PC-3 (cell line): ENCODE results near the gene MAP2K2. TPM values are rescaled to one million over a fixed set of nuclear protein-coding genes. Genes with fewer than 3 reads are reported as not detected.

ENCODE experiments used
- ATAC-seq: fragments of 200-7000 bp; cut with Tn5 transposase; 2 replicates; pipeline ENCODE4 v1.9.1; 2020; ENCODE audit warnings: mild to moderate bottlenecking, moderate library complexity
- Bru-seq: library from RNA; stranded (reverse); fragments of 400-500 nt; gene quantifications from one replicate; lab custom pipeline; 2021; lab: Mats Ljungman, UMichigan
- BruChase-seq, 2 experiments: library from RNA; stranded (reverse); fragments of 400-500 nt; gene quantifications; one replicate each; lab custom pipeline; 2021; lab: Mats Ljungman, UMichigan
- BruUV-seq: library from RNA; stranded (reverse); fragments of 400-500 nt; replicated peaks from 2 replicates; lab custom pipeline; 2021; lab: Mats Ljungman, UMichigan
- CTCF ChIA-PET: fragments of 300-600 bp; sonication (Branson Sonifier 250); formaldehyde crosslinking; loops from one replicate; lab custom pipeline; 2022; ENCODE audit warnings: antibody characterized with exemption; lab: Charles Lee
- POLR2A ChIA-PET: fragments of 300-600 bp; sonication (Branson Sonifier 250); formaldehyde crosslinking; loops from one replicate; lab custom pipeline; 2022; ENCODE audit warnings: antibody characterized with exemption; ENCODE audit not compliant: unreplicated experiment; lab: Charles Lee
- DNase-seq: peaks from one replicate; pipeline ENCODE4 v3.0.0-alpha.2; 2015
- H2AFZ ChIP-seq: fragments of 300-600 bp; sonication (generic); 2 replicates; pipeline ENCODE4 v1.6.0; 2016; ENCODE audit warnings: antibody characterized with exemption, low read length
- H3F3A ChIP-seq: fragments of 300-600 bp; sonication (generic); one replicate; pipeline ENCODE4 v1.6.0; 2017; ENCODE audit warnings: antibody characterized with exemption, low read length, control low read depth, mild to moderate bottlenecking; ENCODE audit not compliant: unreplicated experiment
- H3K27ac ChIP-seq: fragments of 300-600 bp; sonication (generic); 2 replicates; pipeline ENCODE4 v1.5.1; 2016; ENCODE audit warnings: mild to moderate bottlenecking, low read length
- H3K27me3 ChIP-seq: fragments of 300-600 bp; sonication (generic); 2 replicates; pipeline ENCODE4 v1.6.1; 2016; ENCODE audit warnings: low read length, mixed read lengths
- H3K36me3 ChIP-seq: fragments of 300-600 bp; sonication (generic); 2 replicates; pipeline ENCODE4 v1.6.1; 2016; ENCODE audit warnings: low read depth, mixed run types, low read length, mixed read lengths
- H3K4me1 ChIP-seq: fragments of 300-600 bp; sonication (generic); 2 replicates; pipeline ENCODE4 v1.5.1; 2016; ENCODE audit warnings: low read length; ENCODE audit not compliant: insufficient read depth
- H3K4me2 ChIP-seq: fragments of 300-600 bp; sonication (generic); 2 replicates; pipeline ENCODE4 v1.6.0; 2016; ENCODE audit warnings: low read length
- H3K4me3 ChIP-seq: fragments of 300-600 bp; sonication (generic); 2 replicates; pipeline ENCODE4 v1.5.1; 2016; ENCODE audit warnings: mild to moderate bottlenecking, low read length, mixed read lengths
- H3K79me2 ChIP-seq: fragments of 300-600 bp; sonication (generic); 2 replicates; pipeline ENCODE4 v1.6.1; 2017; ENCODE audit warnings: low read length, mixed read lengths
- H3K9ac ChIP-seq: fragments of 300-600 bp; sonication (generic); 2 replicates; pipeline ENCODE4 v1.6.0; 2016; ENCODE audit warnings: mild to moderate bottlenecking, low read length
- H3K9me2 ChIP-seq: fragments of 300-600 bp; sonication (generic); replicated peaks from 2 replicates; pipeline ENCODE4 v1.6.1; 2016; ENCODE audit warnings: mixed run types, low read length, mixed read lengths
- H3K9me3 ChIP-seq: fragments of 300-600 bp; sonication (generic); 2 replicates; pipeline ENCODE4 v1.6.1; 2016; ENCODE audit warnings: low read length, mixed read lengths
- H4K20me1 ChIP-seq: fragments of 300-600 bp; sonication (generic); 2 replicates; pipeline ENCODE4 v1.6.1; 2016; ENCODE audit warnings: low read length, mixed read lengths
- CTCF ChIP-seq: fragments of 300-600 bp; sonication (generic); conservative IDR thresholded peaks from 2 replicates; pipeline ENCODE4 v1.5.1; 2017; ENCODE audit warnings: antibody characterized with exemption, low read depth, mild to moderate bottlenecking, low read length
- EZH2 ChIP-seq: fragments of 300-600 bp; sonication (generic); IDR thresholded peaks from one replicate; pipeline ENCODE4 v1.6.1; 2017; ENCODE audit warnings: antibody characterized with exemption, mild to moderate bottlenecking, low read length; ENCODE audit not compliant: unreplicated experiment
- EZH2phosphoT487 ChIP-seq: fragments of 300-600 bp; sonication (generic); IDR thresholded peaks from 2 replicates; pipeline ENCODE4 v1.6.1; 2018; ENCODE audit warnings: mild to moderate bottlenecking, antibody characterized with exemption, low read length, borderline replicate concordance
- intact Hi-C: fragments of 100-400 bp; cut with micrococcal nuclease; formaldehyde crosslinking; loops from 2 replicates; pipeline ENCODE4 v1.9.0; 2023
- long read RNA-seq: library from polyadenylated mRNA; unstranded; transcript quantifications from one replicate; pipeline ENCODE4 v2.0.0, GENCODE V29; 2021; ENCODE audit not compliant: unreplicated experiment
- total RNA-seq: library from RNA; depleted of rRNA; stranded (reverse); fragments of >200 nt; gene quantifications from 2 replicates; pipeline ENCODE4 v1.2.3, GENCODE V29; 2014; rRNA removed

MAP2K2 gene
- total RNA-seq (229 and 360 TPM in 2 replicates), Bru-seq, nascent RNA (percentile 67 among the genes with signal in this experiment), BruChase-seq, experiment 1, labeled RNA remaining after a 6-hour chase (percentile 81 among the genes with signal in this experiment), BruChase-seq, experiment 2, labeled RNA remaining after a 2-hour chase (percentile 75 among the genes with signal in this experiment)
- long read RNA-seq, transcript MAP2K2-201 (11 exons, 1,734 nt): major isoform, 242 of 441 reads
- long read RNA-seq, partial matches to known transcripts: 58 of 441 reads
- long read RNA-seq, other reads (novel, unspliced or antisense): 140 of 441 reads

- DNase-seq: peak; percentile 87
- no peak for TF ChIP-seq EZH2
- no peak for TF ChIP-seq EZH2phosphoT487
These were observed at the start of gene MAP2K2 for GRCh38 chr19:4123615-4124568. MAP2K2 (minus strand) TSS chr19:4124122; CDS start chr19:4123875, 247 bp downstream.

GRCh38 chr19:4172861-4173473 lies 49.0 kb upstream of the MAP2K2 start:
- POLR2A ChIA-PET: interaction anchor here (0.7 kb wide), 1 partner anchor 15 kb away, joined by 5 read pairs; no protein-coding TSS in a partner anchor
- Histone ChIP-seq H3K79me2 (no peaks in the 10 kb centered on the region), H3K4me3 (no peak overlapping the region), H3K36me3 (no peaks in the 10 kb centered on the region), H3K9ac (no peak overlapping the region), H3K9me3 (no peaks in the 10 kb centered on the region), H3F3A (no peaks in the 10 kb centered on the region), H2AFZ (no peak overlapping the region), H3K27ac (no peak overlapping the region), H3K4me1 (no peaks in the 10 kb centered on the region), H3K27me3 (no peaks in the 10 kb centered on the region), H4K20me1 (no peaks in the 10 kb centered on the region), H3K9me2 (no peaks in the 10 kb centered on the region), H3K4me2 (no peak overlapping the region)
- TF ChIP-seq EZH2phosphoT487 (no peak), EZH2 (no peak), CTCF (no peak)
- CTCF ChIA-PET: no interaction called here
- BruUV-seq: no TSS peak
- ATAC-seq (peak; percentile 66), DNase-seq (peak; percentile 24)
- intact Hi-C loops: no loop called here

More at GRCh38 chr19:4123615-4124568, at the start of gene MAP2K2:
- H3K9me2 ChIP-seq: no peaks in the 10 kb centered on the region
- peak within 1 kb of the TSS; percentile 73 for H3K4me3 ChIP-seq
- H3K9me3 ChIP-seq: no peaks in the 10 kb centered on the region
- peaks cover 11% of the 10 kb centered on the region for H3K4me1 ChIP-seq
- peak within 1 kb of the TSS; percentile 86 for H3K9ac ChIP-seq
- peak within 1 kb of the TSS; percentile 95 for H2AFZ ChIP-seq
- no peaks in the 10 kb centered on the region for H4K20me1 ChIP-seq
- intact Hi-C loops: no loop called here
- ChIA-PET POLR2A (no interaction called here), CTCF (no interaction called here)
- peak; percentile 93 for ATAC-seq
- H3K4me2 ChIP-seq: peak within 1 kb of the TSS; percentile 97
- H3F3A ChIP-seq: no peaks in the 10 kb centered on the region
- peaks cover 37% of the 10 kb centered on the region for H3K79me2 ChIP-seq
- H3K36me3 ChIP-seq: no peaks in the 10 kb centered on the region
- no peak within 1 kb of the TSS for H3K27ac ChIP-seq
- no TSS peak for BruUV-seq
- no peaks in the 10 kb centered on the region for H3K27me3 ChIP-seq

- H3K4me2 ChIP-seq: no peak overlapping the region
- no peaks in the 10 kb centered on the region for H3K79me2 ChIP-seq
- H3K4me3 ChIP-seq: no peak overlapping the region
- TF ChIP-seq EZH2phosphoT487: no peak
- no peak for TF ChIP-seq CTCF
- TF ChIP-seq EZH2: no peak
- ChIA-PET CTCF (no interaction called here), POLR2A (no interaction called here)
- H3K4me1 ChIP-seq: no peaks in the 10 kb centered on the region
- H2AFZ ChIP-seq: no peak overlapping the region
- intact Hi-C loops: no loop called here
- H3F3A ChIP-seq: no peaks in the 10 kb centered on the region
- BruUV-seq: no TSS peak
- no peaks in the 10 kb centered on the region for H3K36me3 ChIP-seq
- no peaks in the 10 kb centered on the region for H3K9me2 ChIP-seq
- H3K27me3 ChIP-seq: no peaks in the 10 kb centered on the region
- no peak for DNase-seq
- H3K9ac ChIP-seq: no peak overlapping the region
- ATAC-seq: no peak
- no peaks in the 10 kb centered on the region for H4K20me1 ChIP-seq
- H3K27ac ChIP-seq: no peak overlapping the region
- H3K9me3 ChIP-seq: no peaks in the 10 kb centered on the region
These were observed 47.8 kb upstream of the MAP2K2 start for GRCh38 chr19:4171676-4172075.
